COLO668 (cell line): ENCODE data around the gene ZFP1.

ENCODE experiments used
- DNase-seq: peaks from one replicate; lab custom pipeline; 2025; ENCODE audit not compliant: unreplicated experiment; lab: John Stamatoyannopoulos, UW

The ZFP1 gene

DNA sequence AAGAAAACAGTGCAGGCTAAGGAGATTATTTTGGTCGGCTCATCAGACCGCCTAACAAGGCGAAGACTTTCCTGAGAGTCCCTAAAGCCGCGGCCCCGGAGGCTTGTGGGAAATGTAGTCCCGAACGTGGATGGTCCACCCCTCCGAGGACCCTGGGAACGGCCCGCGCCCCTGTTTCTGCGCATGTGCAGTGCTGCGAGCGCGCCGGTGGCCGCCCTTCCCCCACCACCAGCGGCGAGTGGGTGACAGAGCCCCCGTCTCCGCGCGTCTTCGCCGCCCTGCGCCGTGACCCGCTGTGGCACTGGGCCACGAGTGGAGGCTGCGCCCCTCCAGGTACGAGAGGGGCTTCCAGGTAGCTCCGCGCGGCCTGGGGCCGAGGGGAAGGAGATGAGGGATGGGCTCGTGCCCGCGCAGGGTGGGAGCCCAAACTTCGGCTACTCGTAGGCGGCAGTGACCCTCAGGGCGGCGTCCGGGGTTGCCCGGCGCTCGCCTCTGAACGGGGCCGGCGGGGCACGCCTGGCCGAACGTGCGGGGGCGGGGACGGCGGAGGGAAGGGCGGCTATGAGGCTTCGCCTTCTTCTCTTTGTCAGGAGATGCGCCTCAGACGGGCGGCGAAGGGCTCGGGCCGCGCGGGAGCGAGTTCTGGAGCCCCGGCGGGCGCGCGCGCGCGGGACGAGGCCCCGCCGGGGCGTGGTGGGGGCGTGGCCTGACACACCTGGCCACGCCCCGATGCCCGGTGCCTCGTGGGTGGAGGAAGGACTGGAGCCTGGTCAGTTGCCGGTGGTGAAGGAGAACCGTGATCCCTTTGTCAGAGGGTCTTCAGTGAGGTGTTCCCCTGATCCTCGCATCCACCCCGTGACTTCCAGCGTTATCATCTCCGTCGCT, at the start of gene ZFP1:
ZFP1 (plus strand) TSS at position 214 of the 885 bp plus-strand sequence. CDS start 4,428 bp downstream, outside the sequence.
- DNase-seq: peak; percentile 95

- no peak for DNase-seq
These were observed 49.2 kb upstream of the ZFP1 start for GRCh38 chr16:75099075-75099667.

DNA sequence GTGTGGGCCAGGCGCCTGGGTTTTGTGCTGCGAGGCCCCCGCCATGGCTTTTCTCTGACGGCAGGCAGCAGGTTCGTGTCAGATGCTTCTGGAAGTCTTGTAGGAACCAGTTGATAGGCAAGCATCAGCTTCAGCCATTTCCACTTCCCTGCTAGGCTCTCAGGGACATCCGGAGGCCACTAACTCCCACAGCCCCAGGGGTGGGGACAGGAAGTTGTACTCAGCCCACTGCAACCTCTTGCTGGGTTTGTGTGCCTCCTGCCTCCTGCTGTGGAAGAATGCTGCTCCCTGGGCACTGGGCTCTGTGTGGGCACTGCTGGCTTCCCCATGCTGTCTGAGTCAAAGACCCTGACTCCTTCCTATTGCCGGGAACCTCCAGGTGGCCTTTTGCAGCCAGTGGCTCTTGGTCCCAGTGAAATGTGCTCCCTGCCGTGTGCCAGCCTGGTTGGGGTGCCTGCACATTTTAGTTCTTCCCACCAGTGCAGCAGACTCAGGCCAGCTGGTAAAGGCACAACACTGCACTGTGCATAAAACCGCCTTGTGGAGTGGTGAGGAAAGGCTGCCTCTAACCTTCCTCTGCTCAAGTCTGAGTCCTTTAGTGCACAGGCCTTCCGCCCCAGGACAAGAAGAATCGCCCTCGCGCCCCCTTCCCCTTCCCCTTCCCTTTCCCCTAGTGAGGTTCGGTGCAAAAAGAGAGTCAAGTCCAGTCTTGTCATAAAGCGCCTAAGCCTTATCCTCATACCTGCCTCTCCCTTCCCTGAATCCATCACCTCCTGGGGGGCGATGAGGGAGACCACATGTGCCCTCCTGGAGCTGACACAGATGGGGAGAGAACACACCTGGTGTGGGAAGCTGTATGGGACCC, 48.4 kb upstream of the ZFP1 start:
- no peak for DNase-seq

- no peak for DNase-seq
These were observed 47.7 kb upstream of the ZFP1 start for GRCh38 chr16:75100603-75100990.

DNA sequence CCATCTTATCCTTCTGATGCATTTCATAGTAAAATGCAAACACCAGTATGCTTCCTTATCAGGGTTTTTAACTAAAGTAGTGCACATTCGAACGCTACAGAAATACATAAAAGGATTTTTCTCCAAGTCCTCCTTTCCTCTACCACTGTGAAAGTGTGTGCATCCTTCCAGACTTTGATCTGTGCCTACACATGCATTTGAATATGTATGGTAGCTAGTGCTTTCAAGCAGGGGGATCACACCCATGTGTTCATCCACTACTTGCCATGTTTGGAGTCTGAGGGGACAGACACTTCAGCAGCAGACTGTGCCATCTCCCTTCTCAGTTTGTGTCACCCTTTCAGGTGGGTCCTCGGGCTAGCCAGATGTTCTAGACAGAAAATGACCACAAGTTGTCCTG, 46.7 kb upstream of the ZFP1 start:
- no peak for DNase-seq

- no peak for DNase-seq
These were observed 45.7 kb upstream of the ZFP1 start for GRCh38 chr16:75102595-75102994.

- no peak for DNase-seq
These were observed 44.3 kb upstream of the ZFP1 start for GRCh38 chr16:75103994-75104393.

DNA sequence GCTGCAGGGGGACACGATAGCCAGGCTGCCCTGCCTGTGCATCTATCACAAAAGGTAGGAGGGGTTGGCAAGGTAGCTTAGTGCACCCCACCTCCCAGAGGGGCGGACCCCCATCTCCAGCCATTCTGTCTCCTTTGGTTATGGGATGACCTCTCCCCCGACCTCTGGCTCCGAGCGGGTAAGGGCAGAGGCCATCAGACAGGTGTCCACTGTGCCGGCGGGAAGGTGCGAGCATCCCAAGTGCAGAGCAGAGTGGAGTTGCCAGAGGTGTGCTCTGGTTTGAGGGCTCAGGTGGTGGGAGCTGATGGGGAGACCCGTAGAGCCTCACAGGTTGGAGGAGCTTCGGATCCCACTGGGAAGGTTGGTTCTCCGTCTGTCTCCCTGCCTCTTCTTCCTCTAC, 43.5 kb upstream of the ZFP1 start:
- DNase-seq: no peak

DNA sequence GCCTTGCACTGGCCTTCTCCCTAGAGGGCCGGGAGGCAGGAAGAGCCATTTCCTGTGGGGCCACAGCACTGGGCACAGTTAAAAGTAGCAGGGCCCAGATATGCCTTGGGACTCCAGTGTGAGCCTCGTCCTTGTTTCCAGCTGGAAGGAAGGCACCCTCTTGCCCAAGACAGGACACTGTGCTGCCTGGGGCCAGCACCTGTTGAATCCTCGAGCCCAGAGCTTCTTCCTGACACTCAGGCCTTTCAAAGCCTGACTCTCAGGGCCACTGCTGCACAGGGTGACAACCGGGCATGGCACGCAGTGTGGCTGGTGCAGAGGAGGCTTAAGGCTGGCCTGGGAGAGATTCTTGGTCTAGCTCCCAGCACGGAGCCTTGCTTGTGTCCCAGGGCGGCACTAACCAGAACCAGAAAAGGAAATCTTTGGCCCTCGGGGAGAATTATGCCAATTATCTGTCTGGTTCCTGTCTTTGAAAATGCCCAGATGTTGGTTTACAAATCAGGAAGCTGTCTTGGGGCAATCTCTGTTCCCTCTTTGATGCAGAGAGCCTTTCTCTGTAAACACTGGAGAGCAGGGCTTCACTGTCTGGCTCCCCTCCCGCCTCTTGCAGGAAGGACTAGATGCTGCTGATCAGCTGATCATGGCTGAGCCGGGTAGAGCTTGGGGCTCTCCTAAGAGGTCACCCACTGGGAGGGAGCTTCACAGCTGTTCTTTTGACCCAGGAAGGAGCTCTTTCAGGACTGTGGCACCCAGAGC, 42.8 kb upstream of the ZFP1 start:
- DNase-seq: no peak

- DNase-seq: no peak
These were observed 41.7 kb upstream of the ZFP1 start for GRCh38 chr16:75106351-75107274.

DNA sequence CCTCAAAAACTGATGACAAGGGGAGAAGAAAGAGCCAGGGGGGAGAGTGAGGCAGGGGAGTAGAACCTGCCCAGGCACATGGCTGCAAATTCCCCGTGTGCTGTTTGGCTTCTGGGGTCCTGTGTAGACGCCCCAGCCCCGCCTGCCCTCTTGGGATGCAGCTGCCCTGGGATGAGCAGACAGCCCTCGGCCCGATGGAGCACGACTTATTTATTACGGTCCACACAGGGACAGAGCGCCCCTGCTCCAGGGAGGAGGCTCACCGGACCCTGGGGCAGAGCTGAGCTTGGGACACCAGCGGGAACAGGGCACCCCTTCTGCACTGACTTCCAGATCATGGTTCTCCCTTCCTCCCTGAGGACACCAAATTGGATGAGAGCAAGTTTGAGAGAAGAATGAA, 40.8 kb upstream of the ZFP1 start:
- DNase-seq: no peak

- peak; percentile 51 for DNase-seq
These were observed 39.3 kb upstream of the ZFP1 start for GRCh38 chr16:75108792-75109731.

DNA sequence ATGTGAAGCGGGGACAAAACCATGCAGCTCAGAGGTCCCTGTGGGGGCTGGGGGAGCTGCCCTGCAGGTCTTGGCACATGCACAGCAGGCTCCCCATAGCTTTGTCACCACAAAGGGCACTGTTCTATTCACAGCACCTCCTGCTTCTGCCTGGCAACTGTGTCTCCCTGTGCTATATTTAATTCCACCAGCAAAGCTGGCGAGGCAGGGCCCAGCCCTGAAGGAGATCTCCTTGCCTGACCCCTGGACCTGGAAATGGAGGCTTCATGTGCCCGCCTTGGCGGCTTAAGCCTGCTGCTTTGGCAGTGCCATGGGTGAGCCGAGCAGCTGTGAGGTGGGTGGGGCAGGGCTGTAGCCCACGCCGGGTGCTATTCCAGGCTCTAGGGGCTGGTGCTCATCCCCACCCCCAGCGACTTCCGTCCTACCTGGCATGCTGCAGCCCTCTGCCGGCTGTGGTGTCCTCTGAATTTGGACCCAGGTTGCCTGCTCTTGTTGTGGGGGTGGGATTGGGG, 38.5 kb upstream of the ZFP1 start:
- DNase-seq: no peak

DNA sequence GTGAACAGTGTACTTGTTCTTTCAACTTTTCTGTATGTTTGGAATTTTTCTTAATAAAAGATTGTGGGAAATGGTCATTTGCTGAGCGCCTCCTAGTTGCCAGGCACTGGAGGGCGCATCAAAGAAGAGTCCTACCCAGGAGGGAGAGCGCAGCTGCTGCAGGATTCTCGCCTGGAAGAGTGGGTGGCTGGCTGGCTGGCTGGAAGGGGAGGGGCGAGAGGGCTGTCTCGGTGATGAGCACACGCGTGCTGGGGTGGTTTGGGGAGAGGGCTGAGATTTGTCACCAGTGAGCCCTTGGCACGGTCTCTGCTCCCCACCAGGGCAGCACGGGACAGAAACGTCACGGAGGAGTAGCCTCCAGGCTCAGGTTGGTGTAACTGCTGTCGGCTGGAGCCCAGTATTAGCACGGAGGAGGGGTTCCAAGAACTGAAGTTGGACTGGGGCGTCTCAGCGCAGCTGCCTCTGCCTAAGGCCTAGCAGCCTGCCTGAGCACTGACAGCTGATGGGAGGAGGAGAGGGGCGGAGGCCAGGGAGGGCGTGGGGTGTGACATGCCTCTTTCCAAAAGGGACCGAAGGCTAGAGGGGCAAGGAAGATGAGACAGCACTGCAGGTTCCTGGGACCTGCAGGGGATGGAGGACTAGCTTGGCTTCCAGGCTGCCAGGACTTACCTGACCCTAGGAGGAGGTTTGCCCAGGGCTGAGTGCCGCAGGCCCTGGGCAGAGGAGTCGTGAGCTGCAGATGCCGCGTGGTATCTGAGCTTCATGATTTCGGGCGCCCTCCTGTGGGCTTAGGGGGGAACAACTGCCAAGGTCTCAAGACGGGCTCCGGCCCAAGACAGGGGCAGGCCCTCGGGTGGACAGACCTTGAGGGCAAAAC, 37.4 kb upstream of the ZFP1 start:
- peak; percentile 86 for DNase-seq

- DNase-seq: no peak
These were observed 36.8 kb upstream of the ZFP1 start for GRCh38 chr16:75111514-75111940.

GRCh38 chr16:75111961-75112733, 36.2 kb upstream of the ZFP1 start:
- DNase-seq: no peak
